ENCODE results near the gene FBXW4. TPM values are rescaled to one million over a fixed set of nuclear protein-coding genes. Genes with fewer than 3 reads are reported as not detected.

Gene FBXW4
- total and polyA plus RNA-seq, 9 of the 15 experiments (the other 6 are each of a cell fraction or from before 2014, with no cell fraction given), result 1.0 to 10.6 (median 5.4) TPM

DNA sequence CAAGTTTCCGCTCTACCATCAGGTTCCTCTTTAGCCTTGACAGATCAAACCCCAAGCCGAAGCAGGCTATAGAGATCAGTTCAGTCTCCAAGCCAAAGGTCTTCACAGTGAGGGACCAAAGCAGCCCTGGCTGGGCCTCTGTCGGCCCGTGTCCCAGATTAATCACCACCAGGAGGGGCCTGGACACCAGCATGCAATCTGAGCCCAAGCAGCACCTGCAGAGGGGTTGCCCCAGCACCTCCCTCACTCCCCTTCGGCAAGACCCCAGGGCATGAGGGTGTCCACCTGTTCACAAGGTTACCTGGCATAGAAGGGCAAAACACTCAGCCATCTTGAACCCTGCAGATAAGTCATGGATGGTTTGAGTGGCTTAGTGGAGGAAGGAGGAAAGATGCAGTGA lies 36.0 kb downstream of the FBXW4 start (continued):
- TF ChIP-seq, protein P1, sequence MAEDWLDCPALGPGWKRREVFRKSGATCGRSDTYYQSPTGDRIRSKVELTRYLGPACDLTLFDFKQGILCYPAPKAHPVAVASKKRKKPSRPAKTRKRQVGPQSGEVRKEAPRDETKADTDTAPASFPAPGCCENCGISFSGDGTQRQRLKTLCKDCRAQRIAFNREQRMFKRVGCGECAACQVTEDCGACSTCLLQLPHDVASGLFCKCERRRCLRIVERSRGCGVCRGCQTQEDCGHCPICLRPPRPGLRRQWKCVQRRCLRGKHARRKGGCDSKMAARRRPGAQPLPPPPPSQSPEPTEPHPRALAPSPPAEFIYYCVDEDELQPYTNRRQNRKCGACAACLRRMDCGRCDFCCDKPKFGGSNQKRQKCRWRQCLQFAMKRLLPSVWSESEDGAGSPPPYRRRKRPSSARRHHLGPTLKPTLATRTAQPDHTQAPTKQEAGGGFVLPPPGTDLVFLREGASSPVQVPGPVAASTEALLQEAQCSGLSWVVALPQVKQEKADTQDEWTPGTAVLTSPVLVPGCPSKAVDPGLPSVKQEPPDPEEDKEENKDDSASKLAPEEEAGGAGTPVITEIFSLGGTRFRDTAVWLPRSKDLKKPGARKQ (CRISPR knock-in tag; IDR thresholded peaks at IDR 0.05), result no peak
- TF ChIP-seq RBM34 (IDR thresholded peaks at IDR 0.05; ENCODE audit: borderline replicate concordance, insufficient read depth, low read length) (no peak), PRMT5 (CRISPR knock-in tag; IDR thresholded peaks at IDR 0.05) (no peak), RBM39 (optimal IDR thresholded peaks at IDR 0.05; ENCODE audit: low read depth, low read length) (no peak), JUN (IDR thresholded peaks at IDR 0.05; ENCODE audit: borderline replicate concordance, low read depth, low read length) (no peak), JUN (CRISPR knock-in tag; IDR thresholded peaks at IDR 0.05; ENCODE audit: borderline replicate concordance) (no peak), SAP30 (IDR thresholded peaks at IDR 0.05; ENCODE audit: borderline replicate concordance, insufficient read depth, low read depth, low read length, poor library complexity, severe bottlenecking) (no peak), MED1 (CRISPR knock-in tag; IDR thresholded peaks at IDR 0.05; ENCODE audit: borderline replicate concordance) (no peak), SMARCA5 (IDR thresholded peaks at IDR 0.05) (no peak), RFX7 (CRISPR knock-in tag; IDR thresholded peaks at IDR 0.05) (no peak)
- TF ChIP-seq, protein P2, sequence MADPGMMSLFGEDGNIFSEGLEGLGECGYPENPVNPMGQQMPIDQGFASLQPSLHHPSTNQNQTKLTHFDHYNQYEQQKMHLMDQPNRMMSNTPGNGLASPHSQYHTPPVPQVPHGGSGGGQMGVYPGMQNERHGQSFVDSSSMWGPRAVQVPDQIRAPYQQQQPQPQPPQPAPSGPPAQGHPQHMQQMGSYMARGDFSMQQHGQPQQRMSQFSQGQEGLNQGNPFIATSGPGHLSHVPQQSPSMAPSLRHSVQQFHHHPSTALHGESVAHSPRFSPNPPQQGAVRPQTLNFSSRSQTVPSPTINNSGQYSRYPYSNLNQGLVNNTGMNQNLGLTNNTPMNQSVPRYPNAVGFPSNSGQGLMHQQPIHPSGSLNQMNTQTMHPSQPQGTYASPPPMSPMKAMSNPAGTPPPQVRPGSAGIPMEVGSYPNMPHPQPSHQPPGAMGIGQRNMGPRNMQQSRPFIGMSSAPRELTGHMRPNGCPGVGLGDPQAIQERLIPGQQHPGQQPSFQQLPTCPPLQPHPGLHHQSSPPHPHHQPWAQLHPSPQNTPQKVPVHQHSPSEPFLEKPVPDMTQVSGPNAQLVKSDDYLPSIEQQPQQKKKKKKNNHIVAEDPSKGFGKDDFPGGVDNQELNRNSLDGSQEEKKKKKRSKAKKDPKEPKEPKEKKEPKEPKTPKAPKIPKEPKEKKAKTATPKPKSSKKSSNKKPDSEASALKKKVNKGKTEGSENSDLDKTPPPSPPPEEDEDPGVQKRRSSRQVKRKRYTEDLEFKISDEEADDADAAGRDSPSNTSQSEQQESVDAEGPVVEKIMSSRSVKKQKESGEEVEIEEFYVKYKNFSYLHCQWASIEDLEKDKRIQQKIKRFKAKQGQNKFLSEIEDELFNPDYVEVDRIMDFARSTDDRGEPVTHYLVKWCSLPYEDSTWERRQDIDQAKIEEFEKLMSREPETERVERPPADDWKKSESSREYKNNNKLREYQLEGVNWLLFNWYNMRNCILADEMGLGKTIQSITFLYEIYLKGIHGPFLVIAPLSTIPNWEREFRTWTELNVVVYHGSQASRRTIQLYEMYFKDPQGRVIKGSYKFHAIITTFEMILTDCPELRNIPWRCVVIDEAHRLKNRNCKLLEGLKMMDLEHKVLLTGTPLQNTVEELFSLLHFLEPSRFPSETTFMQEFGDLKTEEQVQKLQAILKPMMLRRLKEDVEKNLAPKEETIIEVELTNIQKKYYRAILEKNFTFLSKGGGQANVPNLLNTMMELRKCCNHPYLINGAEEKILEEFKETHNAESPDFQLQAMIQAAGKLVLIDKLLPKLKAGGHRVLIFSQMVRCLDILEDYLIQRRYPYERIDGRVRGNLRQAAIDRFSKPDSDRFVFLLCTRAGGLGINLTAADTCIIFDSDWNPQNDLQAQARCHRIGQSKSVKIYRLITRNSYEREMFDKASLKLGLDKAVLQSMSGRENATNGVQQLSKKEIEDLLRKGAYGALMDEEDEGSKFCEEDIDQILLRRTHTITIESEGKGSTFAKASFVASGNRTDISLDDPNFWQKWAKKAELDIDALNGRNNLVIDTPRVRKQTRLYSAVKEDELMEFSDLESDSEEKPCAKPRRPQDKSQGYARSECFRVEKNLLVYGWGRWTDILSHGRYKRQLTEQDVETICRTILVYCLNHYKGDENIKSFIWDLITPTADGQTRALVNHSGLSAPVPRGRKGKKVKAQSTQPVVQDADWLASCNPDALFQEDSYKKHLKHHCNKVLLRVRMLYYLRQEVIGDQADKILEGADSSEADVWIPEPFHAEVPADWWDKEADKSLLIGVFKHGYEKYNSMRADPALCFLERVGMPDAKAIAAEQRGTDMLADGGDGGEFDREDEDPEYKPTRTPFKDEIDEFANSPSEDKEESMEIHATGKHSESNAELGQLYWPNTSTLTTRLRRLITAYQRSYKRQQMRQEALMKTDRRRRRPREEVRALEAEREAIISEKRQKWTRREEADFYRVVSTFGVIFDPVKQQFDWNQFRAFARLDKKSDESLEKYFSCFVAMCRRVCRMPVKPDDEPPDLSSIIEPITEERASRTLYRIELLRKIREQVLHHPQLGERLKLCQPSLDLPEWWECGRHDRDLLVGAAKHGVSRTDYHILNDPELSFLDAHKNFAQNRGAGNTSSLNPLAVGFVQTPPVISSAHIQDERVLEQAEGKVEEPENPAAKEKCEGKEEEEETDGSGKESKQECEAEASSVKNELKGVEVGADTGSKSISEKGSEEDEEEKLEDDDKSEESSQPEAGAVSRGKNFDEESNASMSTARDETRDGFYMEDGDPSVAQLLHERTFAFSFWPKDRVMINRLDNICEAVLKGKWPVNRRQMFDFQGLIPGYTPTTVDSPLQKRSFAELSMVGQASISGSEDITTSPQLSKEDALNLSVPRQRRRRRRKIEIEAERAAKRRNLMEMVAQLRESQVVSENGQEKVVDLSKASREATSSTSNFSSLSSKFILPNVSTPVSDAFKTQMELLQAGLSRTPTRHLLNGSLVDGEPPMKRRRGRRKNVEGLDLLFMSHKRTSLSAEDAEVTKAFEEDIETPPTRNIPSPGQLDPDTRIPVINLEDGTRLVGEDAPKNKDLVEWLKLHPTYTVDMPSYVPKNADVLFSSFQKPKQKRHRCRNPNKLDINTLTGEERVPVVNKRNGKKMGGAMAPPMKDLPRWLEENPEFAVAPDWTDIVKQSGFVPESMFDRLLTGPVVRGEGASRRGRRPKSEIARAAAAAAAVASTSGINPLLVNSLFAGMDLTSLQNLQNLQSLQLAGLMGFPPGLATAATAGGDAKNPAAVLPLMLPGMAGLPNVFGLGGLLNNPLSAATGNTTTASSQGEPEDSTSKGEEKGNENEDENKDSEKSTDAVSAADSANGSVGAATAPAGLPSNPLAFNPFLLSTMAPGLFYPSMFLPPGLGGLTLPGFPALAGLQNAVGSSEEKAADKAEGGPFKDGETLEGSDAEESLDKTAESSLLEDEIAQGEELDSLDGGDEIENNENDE (IDR thresholded peaks at IDR 0.05; ENCODE audit: low read depth, low read length), result no peak
- TF ChIP-seq, protein P3, sequence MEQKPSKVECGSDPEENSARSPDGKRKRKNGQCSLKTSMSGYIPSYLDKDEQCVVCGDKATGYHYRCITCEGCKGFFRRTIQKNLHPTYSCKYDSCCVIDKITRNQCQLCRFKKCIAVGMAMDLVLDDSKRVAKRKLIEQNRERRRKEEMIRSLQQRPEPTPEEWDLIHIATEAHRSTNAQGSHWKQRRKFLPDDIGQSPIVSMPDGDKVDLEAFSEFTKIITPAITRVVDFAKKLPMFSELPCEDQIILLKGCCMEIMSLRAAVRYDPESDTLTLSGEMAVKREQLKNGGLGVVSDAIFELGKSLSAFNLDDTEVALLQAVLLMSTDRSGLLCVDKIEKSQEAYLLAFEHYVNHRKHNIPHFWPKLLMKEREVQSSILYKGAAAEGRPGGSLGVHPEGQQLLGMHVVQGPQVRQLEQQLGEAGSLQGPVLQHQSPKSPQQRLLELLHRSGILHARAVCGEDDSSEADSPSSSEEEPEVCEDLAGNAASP (IDR thresholded peaks at IDR 0.05), result no peak

Measured in K562 (cell line).